NCI-H2107 treated with DMSO at 0.1 percent for 48 hours (cell line): ENCODE data around the gene AREG.

Experiments
- DNase-seq: peaks from one replicate; lab custom pipeline; 2025; ENCODE audit not compliant: unreplicated experiment; lab: John Stamatoyannopoulos, UW

AREG gene

DNA sequence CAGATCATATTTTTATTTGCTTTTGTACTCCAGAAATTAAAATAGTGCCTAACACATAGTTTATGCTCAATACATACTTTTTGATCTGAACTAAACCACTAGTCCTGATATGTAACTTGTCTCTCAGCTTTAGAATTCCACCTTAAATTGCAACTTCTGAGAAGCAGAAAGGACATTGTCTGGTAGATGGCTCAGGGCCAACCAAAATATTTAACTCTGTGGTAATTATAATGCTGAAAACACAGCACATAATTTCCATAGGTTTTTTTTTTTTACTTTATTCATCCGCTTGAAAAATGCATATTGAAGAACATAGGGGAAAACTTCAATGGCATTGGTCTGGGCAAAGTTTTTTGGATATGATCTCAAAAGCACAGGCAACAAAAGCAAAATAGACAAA lies 59.3 kb downstream of the AREG start:
- no peak for DNase-seq
